ENCODE measurements around the gene FYCO1.

Gene FYCO1

GRCh38 chr3:45981346-45982074, 14.1 kb downstream of the FYCO1 start:
- DNase-seq, result no peak

GRCh38 chr3:45980819-45981218, 14.8 kb downstream of the FYCO1 start:
- DNase-seq, result no peak

GRCh38 chr3:45980229-45980813, 15.3 kb downstream of the FYCO1 start:
- no peak for DNase-seq

- DNase-seq, result no peak
Observed at GRCh38 chr3:45979378-45979777, 16.2 kb downstream of the FYCO1 start.

- DNase-seq, result no peak
Observed at GRCh38 chr3:45978006-45978761, 17.4 kb downstream of the FYCO1 start.

GRCh38 chr3:45976191-45977091, 19.2 kb downstream of the FYCO1 start:
- no peak for DNase-seq

GRCh38 chr3:45975686-45976085, 19.9 kb downstream of the FYCO1 start:
- DNase-seq, result no peak

GRCh38 chr3:45974686-45975085, 20.9 kb downstream of the FYCO1 start:
- no peak for DNase-seq

- no peak for DNase-seq
Observed at GRCh38 chr3:45972534-45973402, 22.9 kb downstream of the FYCO1 start.

- DNase-seq, result no peak
Observed at GRCh38 chr3:45969953-45970352, 25.7 kb downstream of the FYCO1 start.

GRCh38 chr3:45969116-45969515, 26.5 kb downstream of the FYCO1 start:
- DNase-seq, result no peak

GRCh38 chr3:45968706-45969105, 26.9 kb downstream of the FYCO1 start:
- DNase-seq, result no peak

GRCh38 chr3:45968149-45968548, 27.5 kb downstream of the FYCO1 start:
- DNase-seq, result no peak

- no peak for DNase-seq
Observed at GRCh38 chr3:45967724-45968123, 27.9 kb downstream of the FYCO1 start.

- no peak for DNase-seq
Observed at GRCh38 chr3:45966950-45967640, 28.5 kb downstream of the FYCO1 start.

GRCh38 chr3:45966371-45966791, 29.2 kb downstream of the FYCO1 start:
- DNase-seq, result no peak

- DNase-seq, result no peak
Observed at GRCh38 chr3:45965653-45966052, 30.0 kb downstream of the FYCO1 start.

- no peak for DNase-seq
Observed at GRCh38 chr3:45965253-45965652, 30.4 kb downstream of the FYCO1 start.

- no peak for DNase-seq
Observed at GRCh38 chr3:45964139-45964538, 31.5 kb downstream of the FYCO1 start.

- no peak for DNase-seq
Observed at GRCh38 chr3:45962033-45962432, 33.6 kb downstream of the FYCO1 start.

GRCh38 chr3:45960289-45960688, 35.3 kb downstream of the FYCO1 start:
- no peak for DNase-seq

Data from SW 1271 (cell line).